ENCODE measurements around the gene MOB3A. TPM values are rescaled to one million over a fixed set of nuclear protein-coding genes. Genes with fewer than 3 reads are reported as not detected.

MOB3A gene
- total and polyA plus RNA-seq, 2 donors (not counting 1 experiment from before 2014, with no cell fraction given): 17.2 to 34.8 TPM

- Histone ChIP-seq H3K27me3 (ENCODE audit: control insufficient read depth, insufficient read depth, low read length) (no peaks in the 10 kb centered on the region), H3K9me3 (ENCODE audit: control insufficient read depth, insufficient read depth, low read depth, low read length) (no peaks in the 10 kb centered on the region), H3K4me3 (replicated peaks in 1 of 4; ENCODE audit: control extremely low read depth in 1 of 4, insufficient read depth in 1 of 4, low read depth in 3 of 4, low read length in 4 of 4) (no peak overlapping the region), H3K79me2 (ENCODE audit: control insufficient read depth, insufficient read depth, low read length) (no peaks in the 10 kb centered on the region), H3K36me3 (ENCODE audit: control insufficient read depth, insufficient read depth, low read length) (peaks cover 64% of the 10 kb centered on the region), H4K20me1 (ENCODE audit: control insufficient read depth, extremely low read depth, insufficient read depth, low read length) (no peaks in the 10 kb centered on the region), H3K4me1 (ENCODE audit: control insufficient read depth, extremely low read depth, insufficient read depth, low read length) (no peaks in the 10 kb centered on the region), H2AFZ (ENCODE audit: low read length) (no peak overlapping the region), H3K27ac (ENCODE audit: insufficient read depth, low read length) (no peak overlapping the region), H3K9ac (ENCODE audit: insufficient read depth, low read length) (no peak overlapping the region), H3K4me2 (ENCODE audit: extremely low read depth, insufficient read depth, low read length) (no peak overlapping the region)
- no peak for TF ChIP-seq EZH2 (IDR thresholded peaks at IDR 0.05; ENCODE audit: low read length, missing control alignments)
- TF ChIP-seq, protein P1, sequence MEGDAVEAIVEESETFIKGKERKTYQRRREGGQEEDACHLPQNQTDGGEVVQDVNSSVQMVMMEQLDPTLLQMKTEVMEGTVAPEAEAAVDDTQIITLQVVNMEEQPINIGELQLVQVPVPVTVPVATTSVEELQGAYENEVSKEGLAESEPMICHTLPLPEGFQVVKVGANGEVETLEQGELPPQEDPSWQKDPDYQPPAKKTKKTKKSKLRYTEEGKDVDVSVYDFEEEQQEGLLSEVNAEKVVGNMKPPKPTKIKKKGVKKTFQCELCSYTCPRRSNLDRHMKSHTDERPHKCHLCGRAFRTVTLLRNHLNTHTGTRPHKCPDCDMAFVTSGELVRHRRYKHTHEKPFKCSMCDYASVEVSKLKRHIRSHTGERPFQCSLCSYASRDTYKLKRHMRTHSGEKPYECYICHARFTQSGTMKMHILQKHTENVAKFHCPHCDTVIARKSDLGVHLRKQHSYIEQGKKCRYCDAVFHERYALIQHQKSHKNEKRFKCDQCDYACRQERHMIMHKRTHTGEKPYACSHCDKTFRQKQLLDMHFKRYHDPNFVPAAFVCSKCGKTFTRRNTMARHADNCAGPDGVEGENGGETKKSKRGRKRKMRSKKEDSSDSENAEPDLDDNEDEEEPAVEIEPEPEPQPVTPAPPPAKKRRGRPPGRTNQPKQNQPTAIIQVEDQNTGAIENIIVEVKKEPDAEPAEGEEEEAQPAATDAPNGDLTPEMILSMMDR (conservative IDR thresholded peaks at IDR 0.05 in 1 of 2, IDR thresholded peaks at IDR 0.05 in 1 of 2; ENCODE audit: low read depth in 1 of 2, low read length in 2 of 2): no peak
- no peak for DNase-seq (ENCODE audit: low read depth in 2 of 2)
Observed at GRCh38 chr19:2110822-2111221, 14.7 kb upstream of the MOB3A start.

DNA sequence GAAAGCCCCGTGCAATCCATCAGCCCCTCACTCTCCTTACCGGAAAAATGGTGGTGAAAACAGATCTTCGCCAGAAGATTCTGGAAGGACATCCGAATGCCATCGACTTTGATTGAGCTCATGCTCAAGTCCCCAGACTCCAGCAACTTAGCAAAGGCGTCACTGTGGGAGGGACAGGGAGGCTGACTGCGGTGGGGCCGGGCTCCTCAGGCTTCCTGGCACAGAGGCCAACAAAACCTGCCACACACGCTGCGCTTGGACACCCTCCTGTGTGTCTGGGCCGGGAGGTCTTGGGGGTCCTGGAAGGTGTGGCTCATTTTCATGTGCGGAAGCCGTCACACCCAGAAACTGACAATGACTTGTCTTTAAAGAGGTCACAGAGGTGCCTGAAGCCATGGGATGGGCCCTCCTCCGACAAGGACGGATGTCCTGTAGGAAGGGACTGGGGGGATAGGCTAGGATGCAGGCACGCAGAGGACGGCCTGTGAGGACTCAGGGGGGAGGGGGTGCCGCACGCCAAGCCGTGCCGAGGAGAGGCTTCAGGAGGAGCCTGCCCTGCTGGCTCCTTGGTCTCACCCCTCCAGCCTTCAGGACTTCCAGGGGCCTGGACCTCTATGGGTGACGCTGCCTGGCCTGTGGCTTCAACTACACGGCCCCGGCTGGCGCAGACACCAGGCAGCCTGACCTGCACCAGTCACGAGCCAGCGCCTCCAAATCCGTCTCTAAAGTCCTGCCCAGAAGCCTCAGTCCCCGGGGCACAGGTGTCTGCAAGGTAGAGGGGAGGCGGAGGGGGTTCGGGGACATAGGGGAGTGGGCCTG is 13.1 kb upstream of the MOB3A start:
- no peak for DNase-seq (ENCODE audit: low read depth in 2 of 2)
- Histone ChIP-seq H3K9ac (ENCODE audit: insufficient read depth, low read length) (no peak overlapping the region), H3K79me2 (ENCODE audit: control insufficient read depth, insufficient read depth, low read length) (peaks cover 6% of the 10 kb centered on the region), H3K4me1 (ENCODE audit: control insufficient read depth, extremely low read depth, insufficient read depth, low read length) (no peaks in the 10 kb centered on the region), H4K20me1 (ENCODE audit: control insufficient read depth, extremely low read depth, insufficient read depth, low read length) (no peaks in the 10 kb centered on the region), H3K27me3 (ENCODE audit: control insufficient read depth, insufficient read depth, low read length) (no peaks in the 10 kb centered on the region), H3K9me3 (ENCODE audit: control insufficient read depth, insufficient read depth, low read depth, low read length) (no peaks in the 10 kb centered on the region), H3K36me3 (ENCODE audit: control insufficient read depth, insufficient read depth, low read length) (peaks cover 54% of the 10 kb centered on the region), H3K4me2 (ENCODE audit: extremely low read depth, insufficient read depth, low read length) (no peak overlapping the region), H3K27ac (ENCODE audit: insufficient read depth, low read length) (no peak overlapping the region), H2AFZ (ENCODE audit: low read length) (no peak overlapping the region), H3K4me3 (replicated peaks in 1 of 4; ENCODE audit: control extremely low read depth in 1 of 4, insufficient read depth in 1 of 4, low read depth in 3 of 4, low read length in 4 of 4) (no peak overlapping the region)
- TF ChIP-seq, protein P1 (conservative IDR thresholded peaks at IDR 0.05 in 1 of 2, IDR thresholded peaks at IDR 0.05 in 1 of 2; ENCODE audit: low read depth in 1 of 2, low read length in 2 of 2): no peak
- TF ChIP-seq EZH2 (IDR thresholded peaks at IDR 0.05; ENCODE audit: low read length, missing control alignments): no peak

DNA sequence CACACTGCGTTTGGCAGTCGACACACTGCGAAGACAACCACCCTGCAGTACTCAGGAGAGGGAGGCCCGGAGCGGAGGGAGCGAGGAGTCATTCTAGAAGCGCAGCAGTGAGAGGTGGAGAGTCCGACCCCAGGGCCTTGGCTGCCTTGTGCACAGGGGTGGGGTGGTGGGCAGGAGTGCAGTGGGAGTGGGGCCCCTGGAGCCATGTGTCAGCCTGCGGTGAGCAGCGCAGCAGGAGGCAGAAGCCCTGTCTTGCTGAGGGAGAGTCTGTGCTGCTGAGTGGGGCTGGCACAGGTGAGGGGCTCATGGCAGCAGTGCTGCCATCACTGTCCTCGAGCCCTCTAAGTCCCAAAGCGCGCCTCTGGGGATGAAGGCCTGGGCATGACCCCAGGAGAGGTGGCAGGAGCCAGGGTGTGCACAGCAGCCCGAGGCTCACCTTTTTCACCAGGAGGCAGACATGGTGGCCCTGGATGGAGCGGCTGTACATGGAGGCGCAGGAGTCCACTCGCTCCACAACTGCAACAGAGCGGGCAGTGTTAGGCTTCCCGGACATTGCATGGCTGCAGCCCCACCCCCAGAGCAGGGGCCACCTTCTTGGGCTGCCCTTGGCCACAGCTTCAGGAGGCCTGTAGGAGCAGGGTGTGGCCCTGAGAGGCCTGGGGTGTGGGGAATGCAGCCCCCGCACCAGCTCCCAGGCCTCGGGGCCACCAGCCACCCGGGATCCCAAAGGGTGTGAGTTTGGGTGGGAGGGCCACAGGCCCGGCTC is 12.3 kb upstream of the MOB3A start:
- H4K20me1 ChIP-seq (ENCODE audit: control insufficient read depth, extremely low read depth, insufficient read depth, low read length): no peaks in the 10 kb centered on the region

More for the DNA sequence above, 12.3 kb upstream of the MOB3A start:
- H3K36me3 ChIP-seq (ENCODE audit: control insufficient read depth, insufficient read depth, low read length): peaks cover 51% of the 10 kb centered on the region
- H3K9me3 ChIP-seq (ENCODE audit: control insufficient read depth, insufficient read depth, low read depth, low read length): no peaks in the 10 kb centered on the region
- no peak overlapping the region for H3K4me3 ChIP-seq (replicated peaks in 1 of 4; ENCODE audit: control extremely low read depth in 1 of 4, insufficient read depth in 1 of 4, low read depth in 3 of 4, low read length in 4 of 4)
- H2AFZ ChIP-seq (ENCODE audit: low read length): no peak overlapping the region
- no peaks in the 10 kb centered on the region for H3K4me1 ChIP-seq (ENCODE audit: control insufficient read depth, extremely low read depth, insufficient read depth, low read length)
- TF ChIP-seq EZH2 (IDR thresholded peaks at IDR 0.05; ENCODE audit: low read length, missing control alignments): no peak
- TF ChIP-seq, protein P1 (conservative IDR thresholded peaks at IDR 0.05 in 1 of 2, IDR thresholded peaks at IDR 0.05 in 1 of 2; ENCODE audit: low read depth in 1 of 2, low read length in 2 of 2): no peak
- no peak overlapping the region for H3K9ac ChIP-seq (ENCODE audit: insufficient read depth, low read length)
- no peak overlapping the region for H3K27ac ChIP-seq (ENCODE audit: insufficient read depth, low read length)
- no peak for DNase-seq (ENCODE audit: low read depth in 2 of 2)
- H3K27me3 ChIP-seq (ENCODE audit: control insufficient read depth, insufficient read depth, low read length): no peaks in the 10 kb centered on the region
- peaks cover 14% of the 10 kb centered on the region for H3K79me2 ChIP-seq (ENCODE audit: control insufficient read depth, insufficient read depth, low read length)
- no peak overlapping the region for H3K4me2 ChIP-seq (ENCODE audit: extremely low read depth, insufficient read depth, low read length)
